Cardiac fibroblast (primary cell): Measurements from ENCODE around the gene ANKS1B.

ENCODE experiments used
- DNase-seq, 2 donors: peaks; one replicate each; pipeline versions ENCODE4 v3.0.0 to v3.0.0-alpha.2; 2010; ENCODE audit warnings: low read depth in 2 of 2
- H3K4me3 ChIP-seq, 2 donors: replicated peaks in 1 of 2; 1 replicate in 1 of 2; 2 replicates in 1 of 2; pipeline ENCODE4 v1.5.1; 2011; ENCODE audit warnings: low read depth in 2 of 2, low read length in 2 of 2, mild to moderate bottlenecking in 2 of 2, moderate library complexity in 1 of 2
- CTCF ChIP-seq: IDR thresholded peaks from one replicate; pipeline ENCODE4 v1.5.1; 2011; ENCODE audit warnings: low read depth, mild to moderate bottlenecking, low read length, inconsistent platforms

Gene ANKS1B

GRCh38 chr12:98870504-98870903 lies 1114.2 kb downstream of the ANKS1B start:
- TF ChIP-seq CTCF: no peak
- H3K4me3 ChIP-seq: no peak overlapping the region
- DNase-seq: no peak

GRCh38 chr12:98869886-98870503 lies 1114.7 kb downstream of the ANKS1B start:
- no peak for DNase-seq
- TF ChIP-seq CTCF: no peak
- H3K4me3 ChIP-seq: no peak overlapping the region

- no peak overlapping the region for H3K4me3 ChIP-seq
- DNase-seq: no peak
- TF ChIP-seq CTCF: no peak
These were observed 1116.2 kb downstream of the ANKS1B start for GRCh38 chr12:98868538-98868937.

GRCh38 chr12:98868076-98868475 lies 1116.7 kb downstream of the ANKS1B start:
- no peak for DNase-seq
- TF ChIP-seq CTCF: no peak
- H3K4me3 ChIP-seq: no peak overlapping the region

DNA sequence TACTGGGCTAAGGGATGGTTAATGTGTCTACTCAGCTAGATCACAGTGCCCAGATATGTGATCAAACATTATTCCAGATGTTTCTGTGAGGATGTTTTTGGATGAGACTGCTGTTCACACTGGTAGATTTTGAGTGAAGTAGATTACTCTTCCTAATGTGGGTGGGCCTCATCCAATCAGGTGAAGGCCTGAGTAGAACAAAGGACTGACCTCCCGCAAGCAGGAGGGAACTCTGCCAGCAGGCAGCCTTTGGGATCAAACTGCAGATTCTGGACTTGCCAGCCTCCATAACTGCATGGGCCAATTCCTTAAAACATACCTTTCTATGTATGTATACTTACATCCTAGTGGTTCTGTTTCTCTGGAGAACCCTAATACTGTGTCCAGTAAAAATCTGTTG lies 1120.4 kb downstream of the ANKS1B start:
- TF ChIP-seq CTCF: no peak
- DNase-seq: no peak
- H3K4me3 ChIP-seq: no peak overlapping the region

GRCh38 chr12:98863167-98863566 lies 1121.6 kb downstream of the ANKS1B start:
- DNase-seq: no peak
- no peak overlapping the region for H3K4me3 ChIP-seq
- no peak for TF ChIP-seq CTCF

DNA sequence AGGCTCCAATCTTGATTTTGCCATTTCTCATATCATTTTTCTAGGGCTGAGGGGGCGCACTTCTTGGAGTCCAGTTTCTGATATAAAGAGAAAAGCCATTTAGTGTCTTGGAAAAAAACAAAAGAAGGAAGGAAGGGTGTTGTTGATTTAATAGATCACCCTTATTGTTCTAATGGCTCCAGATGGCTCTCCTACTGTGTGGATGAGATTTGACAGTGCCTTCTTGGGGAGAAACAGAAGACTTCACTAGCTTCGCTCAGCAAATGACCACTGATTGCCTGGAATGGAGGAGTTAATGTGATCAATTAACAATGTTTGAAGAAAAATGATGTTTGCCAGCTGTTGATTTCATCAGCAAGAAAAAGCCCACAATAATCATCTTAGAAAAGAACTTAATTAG lies 1123.5 kb downstream of the ANKS1B start:
- H3K4me3 ChIP-seq: no peak overlapping the region
- DNase-seq: no peak
- no peak for TF ChIP-seq CTCF
